ENCODE results near the gene C2CD2. TPM values are rescaled to one million over a fixed set of nuclear protein-coding genes. Genes with fewer than 3 reads are reported as not detected.
"Not testable (repeated sequence)": the region's sequence is repeated elsewhere in the genome, so short reads cannot be mapped to it uniquely, and the experiment has no call there.

Gene C2CD2
- total RNA-seq, 4 donors from 2014 or later, result 39.4 to 79.5 (median 49.4) TPM

- DNase-seq (ENCODE audit: low spot score in 2 of 2), result no peak
- WGBS, 2 donors, result 11% methylated on average over 23 of the region's 67 CpGs; no CpG with 5 or more reads in 1 of the 2 donors
- no peak for TF ChIP-seq CTCF (IDR thresholded peaks at IDR 0.05)
- no peak for TF ChIP-seq POLR2A (IDR thresholded peaks at IDR 0.05)
- peak overlapping the region; percentile 41 for H3K4me3 ChIP-seq (ENCODE audit: low read depth, poor library complexity, severe bottlenecking)
- intact Hi-C loops (cut with DNase I; ENCODE audit: low total_unique reads), result loop anchor here (10.0 kb wide), 1 partner anchor 51 kb away; no protein-coding TSS in a partner anchor
Observed at GRCh38 chr21:41953249-41953830, 478 bp downstream of the C2CD2 start.

GRCh38 chr21:41952568-41953248 lies 1.1 kb downstream of the C2CD2 start:
- DNase-seq (ENCODE audit: low spot score in 2 of 2), result no peak
- 57 to 59% methylated on average over 24 to 30 of the region's 30 CpGs for WGBS, 2 donors
- intact Hi-C loops (cut with DNase I; ENCODE audit: low total_unique reads), result loop anchor here (10.0 kb wide), 1 partner anchor 52 kb away; no protein-coding TSS in a partner anchor
- H3K4me3 ChIP-seq (ENCODE audit: low read depth, poor library complexity, severe bottlenecking), result peak overlapping the region; percentile 41
- TF ChIP-seq POLR2A (IDR thresholded peaks at IDR 0.05) (no peak), CTCF (IDR thresholded peaks at IDR 0.05) (no peak)

- DNase-seq (ENCODE audit: low spot score in 2 of 2), result no peak
- TF ChIP-seq CTCF (IDR thresholded peaks at IDR 0.05), result no peak
- no peak overlapping the region for H3K4me3 ChIP-seq (ENCODE audit: low read depth, poor library complexity, severe bottlenecking)
- 79 to 94% methylated on average over 5 of the region's 5 CpGs for WGBS, 2 donors
- intact Hi-C loops (cut with DNase I; ENCODE audit: low total_unique reads), result loop anchor here (10.0 kb wide), 1 partner anchor 53 kb away; no protein-coding TSS in a partner anchor
Observed at GRCh38 chr21:41951876-41952567, 1.8 kb downstream of the C2CD2 start.

- WGBS, 2 donors, result 84 to 91% methylated on average over 14 of the region's 14 CpGs
- no peak for TF ChIP-seq CTCF (IDR thresholded peaks at IDR 0.05)
- TF ChIP-seq POLR2A (IDR thresholded peaks at IDR 0.05), result no peak
- H3K4me3 ChIP-seq (ENCODE audit: low read depth, poor library complexity, severe bottlenecking), result no peak overlapping the region
- intact Hi-C loops (cut with DNase I; ENCODE audit: low total_unique reads), result loop anchor here (10.0 kb wide), 1 partner anchor 54 kb away; no protein-coding TSS in a partner anchor
- no peak for DNase-seq (ENCODE audit: low spot score in 2 of 2)
Observed at GRCh38 chr21:41950941-41951351, 2.9 kb downstream of the C2CD2 start.

GRCh38 chr21:41949631-41950030 lies 4.2 kb downstream of the C2CD2 start:
- not testable (repeated sequence) for H3K4me3 ChIP-seq (ENCODE audit: low read depth, poor library complexity, severe bottlenecking); DNase-seq (ENCODE audit: low spot score in 2 of 2)
- WGBS, 2 donors, result 96 to 100% methylated on average over 3 of the region's 3 CpGs
- intact Hi-C loops (cut with DNase I; ENCODE audit: low total_unique reads), result loop anchor here (10.0 kb wide), 2 partner anchors 55 to 165 kb away; no protein-coding TSS in a partner anchor

- no peak for TF ChIP-seq POLR2A (IDR thresholded peaks at IDR 0.05)
- 91 to 96% methylated on average over 11 of the region's 11 CpGs for WGBS, 2 donors
- H3K4me3 ChIP-seq (ENCODE audit: low read depth, poor library complexity, severe bottlenecking), result no peak overlapping the region
- no peak for DNase-seq (ENCODE audit: low spot score in 2 of 2)
- intact Hi-C loops (cut with DNase I; ENCODE audit: low total_unique reads), result loop anchor here (10.0 kb wide), 1 partner anchor 166 kb away; no protein-coding TSS in a partner anchor
Observed at GRCh38 chr21:41948901-41949300, 4.9 kb downstream of the C2CD2 start.
